ENCODE data around the gene LRBA.
"Not testable (repeated sequence)": the region's sequence is repeated elsewhere in the genome, so short reads cannot be mapped to it uniquely, and the experiment has no call there.

LRBA gene

GRCh38 chr4:151014521-151015458, at the start of gene LRBA:
Gene LRBA, minus strand, starts transcription at chr4:151015284. Its CDS starts 642 bp downstream, at chr4:151014642.
- DNase-seq = peak; percentile 53

GRCh38 chr4:151063143-151063542, 48.1 kb upstream of the LRBA start:
- DNase-seq = not testable (repeated sequence)

- no peak for DNase-seq
Measured at GRCh38 chr4:151055539-151055938, 40.5 kb upstream of the LRBA start.

GRCh38 chr4:151052785-151053184, 37.7 kb upstream of the LRBA start:
- no peak for DNase-seq

- DNase-seq = no peak
Measured at GRCh38 chr4:151049430-151049884, 34.4 kb upstream of the LRBA start.

GRCh38 chr4:151048913-151049312, 33.8 kb upstream of the LRBA start:
- no peak for DNase-seq

GRCh38 chr4:151046609-151047008, 31.5 kb upstream of the LRBA start:
- no peak for DNase-seq

- no peak for DNase-seq
Measured at GRCh38 chr4:151045907-151046306, 30.8 kb upstream of the LRBA start.

- DNase-seq = no peak
Measured at GRCh38 chr4:151043803-151044515, 28.9 kb upstream of the LRBA start.

GRCh38 chr4:151039733-151040132, 24.6 kb upstream of the LRBA start:
- DNase-seq = no peak

- DNase-seq = no peak
Measured at GRCh38 chr4:151038452-151039157, 23.5 kb upstream of the LRBA start.

GRCh38 chr4:151035911-151036310, 20.8 kb upstream of the LRBA start:
- DNase-seq = no peak

- DNase-seq = no peak
Measured at GRCh38 chr4:151035328-151035727, 20.2 kb upstream of the LRBA start.

GRCh38 chr4:151034829-151035228, 19.7 kb upstream of the LRBA start:
- DNase-seq = no peak

GRCh38 chr4:151031831-151032605, 16.9 kb upstream of the LRBA start:
- DNase-seq = peak; percentile 24

- DNase-seq = no peak
Measured at GRCh38 chr4:151029537-151029936, 14.5 kb upstream of the LRBA start.

GRCh38 chr4:151029006-151029405, 13.9 kb upstream of the LRBA start:
- not testable (repeated sequence) for DNase-seq

GRCh38 chr4:151025759-151026158, 10.7 kb upstream of the LRBA start:
- DNase-seq = no peak

- no peak for DNase-seq
Measured at GRCh38 chr4:151022586-151022985, 7.5 kb upstream of the LRBA start.

- no peak for DNase-seq
Measured at GRCh38 chr4:151021637-151022334, 6.7 kb upstream of the LRBA start.

GRCh38 chr4:151015459-151016347, 619 bp upstream of the LRBA start:
- peak; percentile 51 for DNase-seq

Data from GF-D8 (cell line).